ENCODE data around the gene USP32. TPM values are rescaled to one million over a fixed set of nuclear protein-coding genes. Genes with fewer than 3 reads are reported as not detected.
A peak's percentile ranks its signal among the peaks of the same experiment; 100 is the strongest.

Gene USP32
- total and polyA plus RNA-seq, 10 of the 15 experiments (the other 5 are each of a cell fraction or from before 2014, with no cell fraction given), result 7.8 to 37.3 (median 25.5) TPM

- no TSS peak for BruUV-seq (replicated peaks)
These were observed 40.8 kb downstream of the USP32 start for GRCh38 chr17:60351012-60351695.

GRCh38 chr17:60348616-60349015, 43.3 kb downstream of the USP32 start:
- ChIA-PET SMC1A (ENCODE audit: uncharacterized antibody, unreplicated experiment) (interaction anchor here (0.9 to 1.3 kb wide), 2 partner anchors 25 to 93 kb away, joined by 3 read pairs; no protein-coding TSS in a partner anchor), RAD21 (ENCODE audit: unreplicated experiment) (no interaction called here), CTCF (no interaction called here), POLR2A (interaction anchor here (0.6 kb wide), 1 partner anchor 9 kb away, joined by 3 read pairs; no protein-coding TSS in a partner anchor)
- no peaks in the 10 kb centered on the region for H3K4me1 ChIP-seq (ENCODE audit: control insufficient read depth, insufficient read depth, low read length)
- intact Hi-C loops (cut with micrococcal nuclease; ENCODE audit: unreplicated experiment), result no loop called here
- H4K20me1 ChIP-seq (ENCODE audit: control insufficient read depth, insufficient read depth), result no peaks in the 10 kb centered on the region
- 96% methylated on average over 5 of the region's 5 CpGs for WGBS (ENCODE audit: insufficient coverage, insufficient replicate concordance, low lambda C conversion rate, missing lambda C conversion rate)
- no peak for ATAC-seq
- no peak overlapping the region for H3K27ac ChIP-seq (ENCODE audit: control insufficient read depth, insufficient read depth)
- in situ Hi-C loops (cut with MboI), result no loop called here
- DNase-seq (ENCODE audit: low read depth, low spot score), result no peak
- H3K4me3 ChIP-seq, result no peak overlapping the region
- H3K4me2 ChIP-seq (ENCODE audit: control insufficient read depth, insufficient read depth), result no peak overlapping the region
- no peaks in the 10 kb centered on the region for H3K27me3 ChIP-seq (replicated peaks in 1 of 2; ENCODE audit: control insufficient read depth in 2 of 2, insufficient read depth in 2 of 2, low read length in 1 of 2)
- no peak overlapping the region for H2AFZ ChIP-seq (ENCODE audit: control insufficient read depth, low read depth, low read length)
- no peaks in the 10 kb centered on the region; the same call in 1 of the 2 replicates for H3K79me2 ChIP-seq (ENCODE audit: control insufficient read depth, insufficient read depth, low read length)
- H3K36me3 ChIP-seq (ENCODE audit: control insufficient read depth in 2 of 2, insufficient read depth in 2 of 2, low read length in 1 of 2), result peaks cover 0 to 3% of the 10 kb centered on the region in 2 experiments; a peak in 2 of 4 replicates
- H3K9me3 ChIP-seq (replicated peaks; ENCODE audit: control insufficient read depth, insufficient read depth, low read length), result no peaks in the 10 kb centered on the region
- FAIRE-seq, result no peak
- no peak overlapping the region for H3K9ac ChIP-seq (ENCODE audit: control insufficient read depth, insufficient read depth, low read length)
- BruUV-seq (replicated peaks), result no TSS peak
- TF ChIP-seq MEF2A (IDR thresholded peaks at IDR 0.05; ENCODE audit: insufficient read depth, low read depth, low read length) (no peak), STAT3 (IDR thresholded peaks at IDR 0.05; ENCODE audit: low read depth, low read length) (no peak), ESRRA (IDR thresholded peaks at IDR 0.05; ENCODE audit: low read length) (no peak), RFX5 (IDR thresholded peaks at IDR 0.05; ENCODE audit: low read depth, low read length) (no peak)
- TF ChIP-seq, protein P1, sequence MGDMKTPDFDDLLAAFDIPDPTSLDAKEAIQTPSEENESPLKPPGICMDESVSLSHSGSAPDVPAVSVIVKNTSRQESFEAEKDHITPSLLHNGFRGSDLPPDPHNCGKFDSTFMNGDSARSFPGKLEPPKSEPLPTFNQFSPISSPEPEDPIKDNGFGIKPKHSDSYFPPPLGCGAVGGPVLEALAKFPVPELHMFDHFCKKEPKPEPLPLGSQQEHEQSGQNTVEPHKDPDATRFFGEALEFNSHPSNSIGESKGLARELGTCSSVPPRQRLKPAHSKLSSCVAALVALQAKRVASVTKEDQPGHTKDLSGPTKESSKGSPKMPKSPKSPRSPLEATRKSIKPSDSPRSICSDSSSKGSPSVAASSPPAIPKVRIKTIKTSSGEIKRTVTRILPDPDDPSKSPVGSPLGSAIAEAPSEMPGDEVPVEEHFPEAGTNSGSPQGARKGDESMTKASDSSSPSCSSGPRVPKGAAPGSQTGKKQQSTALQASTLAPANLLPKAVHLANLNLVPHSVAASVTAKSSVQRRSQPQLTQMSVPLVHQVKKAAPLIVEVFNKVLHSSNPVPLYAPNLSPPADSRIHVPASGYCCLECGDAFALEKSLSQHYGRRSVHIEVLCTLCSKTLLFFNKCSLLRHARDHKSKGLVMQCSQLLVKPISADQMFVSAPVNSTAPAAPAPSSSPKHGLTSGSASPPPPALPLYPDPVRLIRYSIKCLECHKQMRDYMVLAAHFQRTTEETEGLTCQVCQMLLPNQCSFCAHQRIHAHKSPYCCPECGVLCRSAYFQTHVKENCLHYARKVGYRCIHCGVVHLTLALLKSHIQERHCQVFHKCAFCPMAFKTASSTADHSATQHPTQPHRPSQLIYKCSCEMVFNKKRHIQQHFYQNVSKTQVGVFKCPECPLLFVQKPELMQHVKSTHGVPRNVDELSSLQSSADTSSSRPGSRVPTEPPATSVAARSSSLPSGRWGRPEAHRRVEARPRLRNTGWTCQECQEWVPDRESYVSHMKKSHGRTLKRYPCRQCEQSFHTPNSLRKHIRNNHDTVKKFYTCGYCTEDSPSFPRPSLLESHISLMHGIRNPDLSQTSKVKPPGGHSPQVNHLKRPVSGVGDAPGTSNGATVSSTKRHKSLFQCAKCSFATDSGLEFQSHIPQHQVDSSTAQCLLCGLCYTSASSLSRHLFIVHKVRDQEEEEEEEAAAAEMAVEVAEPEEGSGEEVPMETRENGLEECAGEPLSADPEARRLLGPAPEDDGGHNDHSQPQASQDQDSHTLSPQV (IDR thresholded peaks at IDR 0.05), result no peak

More at GRCh38 chr17:60351012-60351695, 40.8 kb downstream of the USP32 start:
- peak; percentile 58 for TF ChIP-seq ATF7 (IDR thresholded peaks at IDR 0.05; ENCODE audit: low read depth)
- no peak for TF ChIP-seq HDAC6 (IDR thresholded peaks at IDR 0.05; ENCODE audit: unreplicated experiment)
- TF ChIP-seq JUND (IDR thresholded peaks at IDR 0.05; ENCODE audit: low read depth, low read length), result peak; percentile 25; the same call in 1 of the 2 replicates
- peak; percentile 83 for TF ChIP-seq FOXK2 (IDR thresholded peaks at IDR 0.05)
- TF ChIP-seq ZSCAN29 (IDR thresholded peaks at IDR 0.05), result no peak
- TF ChIP-seq TCF3 (IDR thresholded peaks at IDR 0.05; ENCODE audit: borderline replicate concordance, insufficient read depth, low read depth, low read length), result no peak
- 0 out of 4 replicates have a peak, but pooled peaks of 1 of the 2 experiments have one; percentile 36 for TF ChIP-seq ETV6 (conservative IDR thresholded peaks at IDR 0.05 in 1 of 2, IDR thresholded peaks at IDR 0.05 in 1 of 2; ENCODE audit: borderline replicate concordance in 1 of 2, low read depth in 1 of 2)
- ATAC-seq (no peak), DNase-seq (ENCODE audit: low read depth, low spot score) (no peak), FAIRE-seq (no peak)
- Histone ChIP-seq H3K79me2 (ENCODE audit: control insufficient read depth, insufficient read depth, low read length) (peaks cover 6% of the 10 kb centered on the region), H4K20me1 (ENCODE audit: control insufficient read depth, insufficient read depth) (no peaks in the 10 kb centered on the region), H3K4me2 (ENCODE audit: control insufficient read depth, insufficient read depth) (no peak overlapping the region), H3K4me1 (ENCODE audit: control insufficient read depth, insufficient read depth, low read length) (peaks cover 12% of the 10 kb centered on the region; the same call in 1 of the 2 replicates), H3K27me3 (replicated peaks in 1 of 2; ENCODE audit: control insufficient read depth in 2 of 2, insufficient read depth in 2 of 2, low read length in 1 of 2) (no peaks in the 10 kb centered on the region), H3K4me3 (no peak overlapping the region), H2AFZ (ENCODE audit: control insufficient read depth, low read depth, low read length) (no peak overlapping the region), H3K9me3 (replicated peaks; ENCODE audit: control insufficient read depth, insufficient read depth, low read length) (no peaks in the 10 kb centered on the region), H3K9ac (ENCODE audit: control insufficient read depth, insufficient read depth, low read length) (no peak overlapping the region), H3K27ac (ENCODE audit: control insufficient read depth, insufficient read depth) (no peak overlapping the region), H3K36me3 (ENCODE audit: control insufficient read depth in 2 of 2, insufficient read depth in 2 of 2, low read length in 1 of 2) (no peaks in the 10 kb centered on the region)
- 89% methylated on average over 11 of the region's 11 CpGs for WGBS (ENCODE audit: insufficient coverage, insufficient replicate concordance, low lambda C conversion rate, missing lambda C conversion rate)
- ChIA-PET SMC1A (ENCODE audit: uncharacterized antibody, unreplicated experiment) (interaction anchor here (0.9 to 1.3 kb wide), 2 partner anchors 35 to 54 kb away, joined by 3 to 4 read pairs; no protein-coding TSS in a partner anchor), RAD21 (ENCODE audit: unreplicated experiment) (no interaction called here), POLR2A (no interaction called here), CTCF (interaction anchor here (2.1 kb wide), 1 partner anchor 120 kb away, joined by 5 read pairs; no protein-coding TSS in a partner anchor)
- in situ Hi-C loops (cut with MboI), result no loop called here
- intact Hi-C loops (cut with micrococcal nuclease; ENCODE audit: unreplicated experiment), result no loop called here

Data from GM12878 (cell line).